Measurements from ENCODE around the gene PROK1.

PROK1 gene

GRCh38 chr1:110465038-110465813, 14.3 kb downstream of the PROK1 start:
- DNase-seq (ENCODE audit: low spot score): no peak

GRCh38 chr1:110465814-110466380, 14.9 kb downstream of the PROK1 start:
- DNase-seq (ENCODE audit: low spot score): no peak

- DNase-seq (ENCODE audit: low spot score): no peak
Observed at GRCh38 chr1:110466646-110467280, 15.8 kb downstream of the PROK1 start.

GRCh38 chr1:110471131-110471530, 20.2 kb downstream of the PROK1 start:
- DNase-seq (ENCODE audit: low spot score): no peak

- DNase-seq (ENCODE audit: low spot score): no peak
Observed at GRCh38 chr1:110472546-110472945, 21.6 kb downstream of the PROK1 start.

GRCh38 chr1:110474444-110474843, 23.5 kb downstream of the PROK1 start:
- DNase-seq (ENCODE audit: low spot score): no peak

GRCh38 chr1:110475362-110476027, 24.5 kb downstream of the PROK1 start:
- no peak for DNase-seq (ENCODE audit: low spot score)

- no peak for DNase-seq (ENCODE audit: low spot score)
Observed at GRCh38 chr1:110476028-110476765, 25.2 kb downstream of the PROK1 start.

- no peak for DNase-seq (ENCODE audit: low spot score)
Observed at GRCh38 chr1:110477041-110477440, 26.1 kb downstream of the PROK1 start.

GRCh38 chr1:110477445-110477957, 26.6 kb downstream of the PROK1 start:
- DNase-seq (ENCODE audit: low spot score): no peak

GRCh38 chr1:110477967-110478640, 27.2 kb downstream of the PROK1 start:
- no peak for DNase-seq (ENCODE audit: low spot score)

- no peak for DNase-seq (ENCODE audit: low spot score)
Observed at GRCh38 chr1:110478886-110479285, 27.9 kb downstream of the PROK1 start.

- DNase-seq (ENCODE audit: low spot score): no peak
Observed at GRCh38 chr1:110480356-110481096, 29.6 kb downstream of the PROK1 start.

GRCh38 chr1:110481968-110482623, 31.1 kb downstream of the PROK1 start:
- DNase-seq (ENCODE audit: low spot score): no peak

GRCh38 chr1:110482662-110483307, 31.8 kb downstream of the PROK1 start:
- no peak for DNase-seq (ENCODE audit: low spot score)

GRCh38 chr1:110483308-110483685, 32.3 kb downstream of the PROK1 start:
- DNase-seq (ENCODE audit: low spot score): no peak

- DNase-seq (ENCODE audit: low spot score): no peak
Observed at GRCh38 chr1:110484801-110485200, 33.9 kb downstream of the PROK1 start.

- no peak for DNase-seq (ENCODE audit: low spot score)
Observed at GRCh38 chr1:110485725-110486124, 34.8 kb downstream of the PROK1 start.

- no peak for DNase-seq (ENCODE audit: low spot score)
Observed at GRCh38 chr1:110487726-110488125, 36.8 kb downstream of the PROK1 start.

- DNase-seq (ENCODE audit: low spot score): no peak
Observed at GRCh38 chr1:110488161-110488560, 37.2 kb downstream of the PROK1 start.

Data from putamen (tissue), 1 donor.